ENCODE data around the gene TNRC18.

Gene TNRC18

GRCh38 chr7:5433181-5433580, 9.5 kb upstream of the TNRC18 start:
- no peak for DNase-seq (ENCODE audit: extremely low read depth, low read depth)
- TF ChIP-seq CTCF (IDR thresholded peaks at IDR 0.05; ENCODE audit: low read depth, low read length), result no peak

GRCh38 chr7:5432691-5433090, 9.1 kb upstream of the TNRC18 start:
- DNase-seq (ENCODE audit: extremely low read depth, low read depth), result no peak
- TF ChIP-seq CTCF (IDR thresholded peaks at IDR 0.05; ENCODE audit: low read depth, low read length), result no peak

- no peak for DNase-seq (ENCODE audit: extremely low read depth, low read depth)
- TF ChIP-seq CTCF (IDR thresholded peaks at IDR 0.05; ENCODE audit: low read depth, low read length), result no peak
Observed at GRCh38 chr7:5431560-5432015, 8.0 kb upstream of the TNRC18 start.

DNA sequence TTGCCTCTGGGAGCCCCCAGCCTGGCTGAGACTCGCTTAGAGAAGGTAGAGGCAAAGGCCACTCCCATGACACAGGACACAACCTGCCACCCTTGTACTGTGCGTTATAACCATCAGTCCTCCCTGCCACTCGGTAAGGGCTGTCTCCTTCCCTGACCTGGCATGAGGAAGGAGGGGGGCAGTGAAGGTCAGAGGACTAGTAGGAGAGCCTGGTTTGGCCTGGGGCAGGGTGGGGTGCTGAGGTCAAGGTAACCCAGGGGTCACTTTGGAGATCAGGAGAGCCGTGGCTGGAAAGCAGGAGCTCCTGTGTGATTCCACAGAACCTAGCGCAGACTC, 6.9 kb upstream of the TNRC18 start:
- TF ChIP-seq CTCF (IDR thresholded peaks at IDR 0.05; ENCODE audit: low read depth, low read length), result no peak
- DNase-seq (ENCODE audit: extremely low read depth, low read depth), result no peak

- no peak for DNase-seq (ENCODE audit: extremely low read depth, low read depth)
- no peak for TF ChIP-seq CTCF (IDR thresholded peaks at IDR 0.05; ENCODE audit: low read depth, low read length)
Observed at GRCh38 chr7:5429857-5430611, 6.4 kb upstream of the TNRC18 start.

- no peak for DNase-seq (ENCODE audit: extremely low read depth, low read depth)
Observed at GRCh38 chr7:5429253-5429856, 5.7 kb upstream of the TNRC18 start.

More at GRCh38 chr7:5429253-5429856, 5.7 kb upstream of the TNRC18 start:
- TF ChIP-seq CTCF (IDR thresholded peaks at IDR 0.05; ENCODE audit: low read depth, low read length), result no peak

Measured in AG09319 (cell line).